Adrenal gland (tissue), 12 donors: Measurements from ENCODE around the gene LMNTD1. TPM values are rescaled to one million over a fixed set of nuclear protein-coding genes. Genes with fewer than 3 reads are reported as not detected.

ENCODE experiments used
- DNase-seq, 7 donors: peaks; one replicate each; pipeline ENCODE4 v3.0.0-alpha.2; 2019 to 2020
- H3K27ac ChIP-seq, 5 donors: fragments of 200-600 bp; sonication (generic) in 4 of 5; 1 replicate in 3 of 5; 2 replicates in 2 of 5; pipeline versions ENCODE4 v1.5.1 to v1.8.0; 2016 to 2020; ENCODE audit warnings: mild to moderate bottlenecking in 1 of 5
- H3K27me3 ChIP-seq: fragments of 200-600 bp; 2 replicates; pipeline ENCODE4 v1.8.0; 2021
- H3K36me3 ChIP-seq, 2 donors: fragments of 200-600 bp; replicated peaks in 1 of 2; 1 replicate in 1 of 2; 2 replicates in 1 of 2; pipeline versions ENCODE4 v1.5.1 to v1.8.0; 2018 to 2022
- H3K4me1 ChIP-seq, 2 donors: fragments of 200-600 bp; replicated peaks in 1 of 2; 1 replicate in 1 of 2; 2 replicates in 1 of 2; pipeline versions ENCODE4 v1.5.1 to v1.8.0; 2018 to 2021
- H3K4me3 ChIP-seq, 4 donors: fragments of 200-600 bp; sonication (generic) in 3 of 4; one replicate each; pipeline ENCODE4 v1.5.1; 2016 to 2018
- H3K9me3 ChIP-seq, 3 donors: fragments of 200-600 bp; sonication (generic) in 1 of 3; replicated peaks in 1 of 3; 1 replicate in 2 of 3; 2 replicates in 1 of 3; pipeline versions ENCODE4 v1.5.1 to v1.8.0; 2016 to 2021
- POLR2A ChIP-seq, 2 donors: fragments of 450-650 bp; IDR thresholded peaks; one replicate each; pipeline ENCODE4 v1.6.1; 2017; ENCODE audit warnings: antibody characterized with exemption in 2 of 2, mild to moderate bottlenecking in 2 of 2, moderate library complexity in 1 of 2
- WGBS, 4 donors: extraction: QIAGEN DNeasy Blood & Tissue Kit in 2 of 4; methylation state at CpG; one replicate each; pipeline versions ENCODE4 v1.1.5 to v1.1.7; 2013 to 2017; 5-methylcytosine and 5-hydroxymethylcytosine counted together
- intact Hi-C, 2 donors: fragments of 100-400 bp; cut with DNase I; formaldehyde crosslinking; loops; one replicate each; pipeline versions ENCODE4 v1.14.1 to v1.15.0; 2022 to 2023
- polyA plus RNA-seq, 3 donors: library from polyadenylated mRNA; stranded (reverse); fragments of 200-250 nt in 2 of 3; fragments of 350-450 nt in 1 of 3; fragmentation: Illumina TruSeq in 1 of 3; extraction: RNeasy Lipid Tissue Mini Kit (QIAGEN cat#74804) in 1 of 3; gene quantifications; one replicate each; pipeline ENCODE4 v1.2.3, GENCODE V29; 2013 to 2014
- total RNA-seq, 9 donors: library from RNA; depleted of rRNA in 4 of 9; stranded (reverse); fragments of >200 nt in 4 of 9; fragments of 120-200 nt in 1 of 9; fragmentation: NEBNext Ultra II Directional in 1 of 9; extraction: Animal tissue kit (Norgen Biotek cat#: 25700) in 1 of 9; gene quantifications; one replicate each; pipeline versions ENCODE4 v1.1.0 to v1.2.4, GENCODE V29; 2013 to 2023
- TF ChIP-seq, protein P1 (sequence below), 6 experiments: fragments of 450-650 bp in 4 of 6; fragments of 200-600 bp in 2 of 6; sonication (generic) in 1 of 6; IDR thresholded peaks; 1 replicate in 5 of 6; 2 replicates in 1 of 6; pipeline versions ENCODE4 v1.5.1 to v1.8.0; 2016 to 2021; ENCODE audit warnings: antibody characterized with exemption in 6 of 6, mild to moderate bottlenecking in 2 of 6, moderate library complexity in 1 of 6
- donor health status: healthy with polysubstance abuse.
- donor health status: Bipolar disorder and iron deficiency.
- donor health status: DM: yes; HTN: yes; CAD: no.
- donor health status: DM: no; HTN: no; CAD: no.
- donor health status: DM: no; HTN: no; CAD: no.
- donor health status: DM: yes; HTN: yes; CAD: no.

LMNTD1 gene
- total and polyA plus RNA-seq, 12 donors = 0.27 to 4.9 (median 0.46) TPM; not detected in 9

GRCh38 chr12:25592725-25593495 lies 39.8 kb upstream of the LMNTD1 start:
- intact Hi-C loops = no loop called here
- no peak for DNase-seq
- TF ChIP-seq, protein P1, sequence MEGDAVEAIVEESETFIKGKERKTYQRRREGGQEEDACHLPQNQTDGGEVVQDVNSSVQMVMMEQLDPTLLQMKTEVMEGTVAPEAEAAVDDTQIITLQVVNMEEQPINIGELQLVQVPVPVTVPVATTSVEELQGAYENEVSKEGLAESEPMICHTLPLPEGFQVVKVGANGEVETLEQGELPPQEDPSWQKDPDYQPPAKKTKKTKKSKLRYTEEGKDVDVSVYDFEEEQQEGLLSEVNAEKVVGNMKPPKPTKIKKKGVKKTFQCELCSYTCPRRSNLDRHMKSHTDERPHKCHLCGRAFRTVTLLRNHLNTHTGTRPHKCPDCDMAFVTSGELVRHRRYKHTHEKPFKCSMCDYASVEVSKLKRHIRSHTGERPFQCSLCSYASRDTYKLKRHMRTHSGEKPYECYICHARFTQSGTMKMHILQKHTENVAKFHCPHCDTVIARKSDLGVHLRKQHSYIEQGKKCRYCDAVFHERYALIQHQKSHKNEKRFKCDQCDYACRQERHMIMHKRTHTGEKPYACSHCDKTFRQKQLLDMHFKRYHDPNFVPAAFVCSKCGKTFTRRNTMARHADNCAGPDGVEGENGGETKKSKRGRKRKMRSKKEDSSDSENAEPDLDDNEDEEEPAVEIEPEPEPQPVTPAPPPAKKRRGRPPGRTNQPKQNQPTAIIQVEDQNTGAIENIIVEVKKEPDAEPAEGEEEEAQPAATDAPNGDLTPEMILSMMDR (IDR thresholded peaks at IDR 0.05) = no peak
- H3K4me1 ChIP-seq = no peaks in the 10 kb centered on the region
- no peaks in the 10 kb centered on the region for H3K9me3 ChIP-seq
- H3K27ac ChIP-seq = no peak overlapping the region
- H3K27me3 ChIP-seq = no peaks in the 10 kb centered on the region
- no peak overlapping the region for H3K4me3 ChIP-seq
- H3K36me3 ChIP-seq = no peaks in the 10 kb centered on the region
- WGBS, 4 donors = 46 to 83% (median 63%) methylated on average over 3 to 5 of the region's 5 CpGs

- H3K27ac ChIP-seq = no peak overlapping the region
- H3K4me3 ChIP-seq = no peak overlapping the region
- no peak for DNase-seq
- H3K27me3 ChIP-seq = no peaks in the 10 kb centered on the region
- peaks cover 0 to 6% (median 0%) of the 10 kb centered on the region in 3 donors for H3K9me3 ChIP-seq
- TF ChIP-seq, protein P1 (IDR thresholded peaks at IDR 0.05) = peak in 1 of 6 experiments; percentile 8
- TF ChIP-seq POLR2A (IDR thresholded peaks at IDR 0.05) = no peak
- intact Hi-C loops = no loop called here
- H3K36me3 ChIP-seq = no peaks in the 10 kb centered on the region
- no peaks in the 10 kb centered on the region for H3K4me1 ChIP-seq
Measured at GRCh38 chr12:25591144-25591543, 38.1 kb upstream of the LMNTD1 start.

GRCh38 chr12:25590011-25590721 lies 37.1 kb upstream of the LMNTD1 start:
- Histone ChIP-seq H3K4me1 (peaks cover 0 to 6% of the 10 kb centered on the region in 2 donors), H3K27ac (no peak overlapping the region), H3K9me3 (peaks cover 0 to 6% (median 0%) of the 10 kb centered on the region in 3 donors), H3K36me3 (no peaks in the 10 kb centered on the region), H3K4me3 (no peak overlapping the region), H3K27me3 (no peaks in the 10 kb centered on the region)
- TF ChIP-seq, protein P1 (IDR thresholded peaks at IDR 0.05) = no peak
- no peak for TF ChIP-seq POLR2A (IDR thresholded peaks at IDR 0.05)
- intact Hi-C loops = no loop called here
- DNase-seq = no peak
- WGBS, 4 donors = 79 to 89% (median 82%) methylated on average over 4 to 5 of the region's 5 CpGs

GRCh38 chr12:25587346-25587745 lies 34.3 kb upstream of the LMNTD1 start:
- peaks cover 0 to 6% (median 0%) of the 10 kb centered on the region in 3 donors for H3K9me3 ChIP-seq
- TF ChIP-seq, protein P1 (IDR thresholded peaks at IDR 0.05) = no peak
- TF ChIP-seq POLR2A (IDR thresholded peaks at IDR 0.05) = no peak
- no peak for DNase-seq
- H3K27me3 ChIP-seq = no peaks in the 10 kb centered on the region
- intact Hi-C loops = loop anchor here in 1 of 2 donors (10.0 kb wide), 1 partner anchor 437 kb away; no protein-coding TSS in a partner anchor
- WGBS, 4 donors = 95 to 100% (median 96%) methylated on average over 4 of the region's 4 CpGs
- peaks cover 9 to 24% of the 10 kb centered on the region in 2 donors for H3K4me1 ChIP-seq
- no peaks in the 10 kb centered on the region for H3K36me3 ChIP-seq
- no peak overlapping the region for H3K4me3 ChIP-seq
- H3K27ac ChIP-seq = no peak overlapping the region
